Measurements from ENCODE around the gene GLI3. TPM values are rescaled to one million over a fixed set of nuclear protein-coding genes. Genes with fewer than 3 reads are reported as not detected.

Gene GLI3
- total and polyA plus RNA-seq, 10 of the 15 experiments (the other 5 are each of a cell fraction or from before 2014, with no cell fraction given), result 0.01 TPM; not detected in 8

- no TSS peak for BruUV-seq (replicated peaks)
Observed at GRCh38 chr7:42162560-42163325, 74.3 kb downstream of the GLI3 start.

GRCh38 chr7:42161719-42162118 lies 75.3 kb downstream of the GLI3 start:
- 18% methylated on average over 2 of the region's 2 CpGs for WGBS (ENCODE audit: insufficient coverage, insufficient replicate concordance, low lambda C conversion rate, missing lambda C conversion rate)
- Histone ChIP-seq H2AFZ (ENCODE audit: control insufficient read depth, low read depth, low read length) (no peak overlapping the region), H4K20me1 (ENCODE audit: control insufficient read depth, insufficient read depth) (no peaks in the 10 kb centered on the region), H3K36me3 (ENCODE audit: control insufficient read depth in 2 of 2, insufficient read depth in 2 of 2, low read length in 1 of 2) (no peaks in the 10 kb centered on the region), H3K4me2 (ENCODE audit: control insufficient read depth, insufficient read depth) (no peak overlapping the region), H3K27ac (ENCODE audit: control insufficient read depth, insufficient read depth) (no peak overlapping the region), H3K79me2 (ENCODE audit: control insufficient read depth, insufficient read depth, low read length) (no peaks in the 10 kb centered on the region), H3K27me3 (replicated peaks in 1 of 2; ENCODE audit: control insufficient read depth in 2 of 2, insufficient read depth in 2 of 2, low read length in 1 of 2) (no peaks in the 10 kb centered on the region), H3K4me1 (ENCODE audit: control insufficient read depth, insufficient read depth, low read length) (no peaks in the 10 kb centered on the region), H3K9ac (ENCODE audit: control insufficient read depth, insufficient read depth, low read length) (no peak overlapping the region), H3K9me3 (replicated peaks; ENCODE audit: control insufficient read depth, insufficient read depth, low read length) (no peaks in the 10 kb centered on the region), H3K4me3 (no peak overlapping the region)
- ChIA-PET RAD21 (ENCODE audit: unreplicated experiment) (no interaction called here), SMC1A (ENCODE audit: uncharacterized antibody, unreplicated experiment) (no interaction called here), POLR2A (no interaction called here), CTCF (no interaction called here)
- no peak for ATAC-seq
- intact Hi-C loops (cut with micrococcal nuclease; ENCODE audit: unreplicated experiment), result no loop called here
- no TSS peak for BruUV-seq (replicated peaks)
- no peak for DNase-seq (ENCODE audit: low read depth, low spot score)
- FAIRE-seq, result no peak
- in situ Hi-C loops (cut with MboI), result no loop called here
- TF ChIP-seq USF2 (IDR thresholded peaks at IDR 0.05; ENCODE audit: borderline replicate concordance, low read depth, low read length), result no peak
- no peak for TF ChIP-seq SRF (IDR thresholded peaks at IDR 0.05; ENCODE audit: low read depth in 2 of 2, low read length in 2 of 2)
- no peak for TF ChIP-seq USF1 (IDR thresholded peaks at IDR 0.05; ENCODE audit: borderline replicate concordance, extremely low read length, insufficient read depth, low read depth, low read length)
- no peak for TF ChIP-seq TCF12 (IDR thresholded peaks at IDR 0.05; ENCODE audit: low read depth, low read length)
- TF ChIP-seq FOS (IDR thresholded peaks at IDR 0.05; ENCODE audit: borderline replicate concordance, extremely low read depth, insufficient read length), result no peak
- no peak for TF ChIP-seq PKNOX1 (IDR thresholded peaks at IDR 0.05)
- TF ChIP-seq CBX3 (IDR thresholded peaks at IDR 0.05; ENCODE audit: borderline replicate concordance, low read depth), result no peak
- TF ChIP-seq YBX1 (IDR thresholded peaks at IDR 0.05), result no peak
- TF ChIP-seq ZBED1 (IDR thresholded peaks at IDR 0.05; ENCODE audit: borderline replicate concordance), result no peak
- no peak for TF ChIP-seq ZBTB33 (IDR thresholded peaks at IDR 0.05)
- no peak for TF ChIP-seq DPF2 (IDR thresholded peaks at IDR 0.05)

More at GRCh38 chr7:42162560-42163325, 74.3 kb downstream of the GLI3 start:
- 57% methylated on average over 7 of the region's 7 CpGs for WGBS (ENCODE audit: insufficient coverage, insufficient replicate concordance, low lambda C conversion rate, missing lambda C conversion rate)
- TF ChIP-seq GATAD2B (conservative IDR thresholded peaks at IDR 0.05; ENCODE audit: low read depth) (no peak), CREB1 (IDR thresholded peaks at IDR 0.05; ENCODE audit: low read depth) (no peak), RELA (IDR thresholded peaks at IDR 0.05; ENCODE audit: borderline replicate concordance, partially characterized antibody) (no peak)
- POLR2A ChIA-PET, result no interaction called here
- FAIRE-seq, result no peak
- no peaks in the 10 kb centered on the region for H4K20me1 ChIP-seq (ENCODE audit: control insufficient read depth, insufficient read depth)
- no peak for ATAC-seq
- no peak overlapping the region for H3K4me2 ChIP-seq (ENCODE audit: control insufficient read depth, insufficient read depth)
- DNase-seq (ENCODE audit: low read depth, low spot score), result no peak
- H3K4me3 ChIP-seq, result no peak overlapping the region
- in situ Hi-C loops (cut with MboI) (no loop called here), intact Hi-C loops (cut with micrococcal nuclease; ENCODE audit: unreplicated experiment) (no loop called here)
- no peak overlapping the region for H3K9ac ChIP-seq (ENCODE audit: control insufficient read depth, insufficient read depth, low read length)
- CTCF ChIA-PET, result interaction anchor here (1.6 kb wide), 1 partner anchor 10 kb away, joined by 3 read pairs; no protein-coding TSS in a partner anchor
- SMC1A ChIA-PET (ENCODE audit: uncharacterized antibody, unreplicated experiment), result no interaction called here
- no peaks in the 10 kb centered on the region for H3K79me2 ChIP-seq (ENCODE audit: control insufficient read depth, insufficient read depth, low read length)
- no peaks in the 10 kb centered on the region for H3K9me3 ChIP-seq (replicated peaks; ENCODE audit: control insufficient read depth, insufficient read depth, low read length)
- no peaks in the 10 kb centered on the region for H3K27me3 ChIP-seq (replicated peaks in 1 of 2; ENCODE audit: control insufficient read depth in 2 of 2, insufficient read depth in 2 of 2, low read length in 1 of 2)
- RAD21 ChIA-PET (ENCODE audit: unreplicated experiment), result no interaction called here
- no peaks in the 10 kb centered on the region for H3K36me3 ChIP-seq (ENCODE audit: control insufficient read depth in 2 of 2, insufficient read depth in 2 of 2, low read length in 1 of 2)
- no peak overlapping the region for H3K27ac ChIP-seq (ENCODE audit: control insufficient read depth, insufficient read depth)
- no peak overlapping the region for H2AFZ ChIP-seq (ENCODE audit: control insufficient read depth, low read depth, low read length)
- no peaks in the 10 kb centered on the region for H3K4me1 ChIP-seq (ENCODE audit: control insufficient read depth, insufficient read depth, low read length)

All from GM12878 (cell line).